Ramos (cell line): ENCODE results near the gene ATP13A4.

Experiments used
- in situ Hi-C: fragments of 300-500 bp; cut with MboI; formaldehyde crosslinking; loops from one replicate; pipeline ENCODE4 v1.14.3; 2022; ENCODE audit warnings: low sequenced_read_pairs; ENCODE audit not compliant: unreplicated experiment

The ATP13A4 gene

GRCh38 chr3:193507566-193507965 is 47.1 kb downstream of the ATP13A4 start:
- in situ Hi-C loops = no loop called here

GRCh38 chr3:193506921-193507320 is 47.8 kb downstream of the ATP13A4 start:
- in situ Hi-C loops = no loop called here

- in situ Hi-C loops = no loop called here
Measured at GRCh38 chr3:193502871-193503270, 51.8 kb downstream of the ATP13A4 start.

- in situ Hi-C loops = no loop called here
Measured at GRCh38 chr3:193499801-193500485, 54.8 kb downstream of the ATP13A4 start.

- in situ Hi-C loops = no loop called here
Measured at GRCh38 chr3:193499136-193499770, 55.4 kb downstream of the ATP13A4 start.

- in situ Hi-C loops = no loop called here
Measured at GRCh38 chr3:193498215-193498614, 56.5 kb downstream of the ATP13A4 start.

GRCh38 chr3:193496658-193497057 is 58.0 kb downstream of the ATP13A4 start:
- in situ Hi-C loops = no loop called here

GRCh38 chr3:193491026-193491425 is 63.7 kb downstream of the ATP13A4 start:
- in situ Hi-C loops = no loop called here

GRCh38 chr3:193490580-193490979 is 64.1 kb downstream of the ATP13A4 start:
- in situ Hi-C loops = no loop called here

GRCh38 chr3:193489949-193490348 is 64.7 kb downstream of the ATP13A4 start:
- in situ Hi-C loops = no loop called here

- in situ Hi-C loops = no loop called here
Measured at GRCh38 chr3:193488741-193489140, 66.0 kb downstream of the ATP13A4 start.

GRCh38 chr3:193483988-193484539 is 70.6 kb downstream of the ATP13A4 start:
- in situ Hi-C loops = no loop called here

GRCh38 chr3:193481436-193481835 is 73.3 kb downstream of the ATP13A4 start:
- in situ Hi-C loops = no loop called here

- in situ Hi-C loops = no loop called here
Measured at GRCh38 chr3:193474446-193474845, 80.2 kb downstream of the ATP13A4 start.

- in situ Hi-C loops = no loop called here
Measured at GRCh38 chr3:193470710-193471109, 84.0 kb downstream of the ATP13A4 start.

- in situ Hi-C loops = no loop called here
Measured at GRCh38 chr3:193465992-193466608, 88.6 kb downstream of the ATP13A4 start.

GRCh38 chr3:193464889-193465288 is 89.8 kb downstream of the ATP13A4 start:
- in situ Hi-C loops = no loop called here

- in situ Hi-C loops = no loop called here
Measured at GRCh38 chr3:193457526-193457925, 97.2 kb downstream of the ATP13A4 start.

GRCh38 chr3:193452338-193452737 is 102.4 kb downstream of the ATP13A4 start:
- in situ Hi-C loops = no loop called here

- in situ Hi-C loops = no loop called here
Measured at GRCh38 chr3:193451902-193452301, 102.8 kb downstream of the ATP13A4 start.

GRCh38 chr3:193446965-193447602 is 107.6 kb downstream of the ATP13A4 start:
- in situ Hi-C loops = no loop called here
